ENCODE measurements around the gene RAD18.

The RAD18 gene

GRCh38 chr3:8963137-8963853 is at the start of gene RAD18:
Gene RAD18 (minus strand): TSS chr3:8963472. CDS start chr3:8963385, 87 bp downstream.
- DNase-seq: peak; percentile 92

DNA sequence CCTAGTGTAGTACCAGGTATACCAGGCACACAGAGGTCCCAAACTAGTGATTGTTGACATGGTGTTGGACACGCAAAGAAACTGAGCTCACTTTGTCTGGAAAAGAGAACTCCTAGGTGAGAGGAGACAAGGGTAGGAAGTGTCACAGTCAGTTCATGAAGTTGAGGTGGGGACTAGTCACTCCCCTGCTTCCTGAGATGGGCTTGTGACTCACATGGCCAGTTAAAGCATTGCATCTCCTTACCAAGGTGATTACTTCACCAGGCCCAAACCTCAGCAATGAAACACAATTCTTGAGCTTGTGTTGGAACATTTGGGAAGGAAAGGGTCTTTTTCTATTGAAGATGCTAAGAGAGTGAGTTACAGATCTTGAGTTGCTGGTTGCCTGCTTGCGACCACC is 49.2 kb upstream of the RAD18 start:
- no peak for DNase-seq

DNA sequence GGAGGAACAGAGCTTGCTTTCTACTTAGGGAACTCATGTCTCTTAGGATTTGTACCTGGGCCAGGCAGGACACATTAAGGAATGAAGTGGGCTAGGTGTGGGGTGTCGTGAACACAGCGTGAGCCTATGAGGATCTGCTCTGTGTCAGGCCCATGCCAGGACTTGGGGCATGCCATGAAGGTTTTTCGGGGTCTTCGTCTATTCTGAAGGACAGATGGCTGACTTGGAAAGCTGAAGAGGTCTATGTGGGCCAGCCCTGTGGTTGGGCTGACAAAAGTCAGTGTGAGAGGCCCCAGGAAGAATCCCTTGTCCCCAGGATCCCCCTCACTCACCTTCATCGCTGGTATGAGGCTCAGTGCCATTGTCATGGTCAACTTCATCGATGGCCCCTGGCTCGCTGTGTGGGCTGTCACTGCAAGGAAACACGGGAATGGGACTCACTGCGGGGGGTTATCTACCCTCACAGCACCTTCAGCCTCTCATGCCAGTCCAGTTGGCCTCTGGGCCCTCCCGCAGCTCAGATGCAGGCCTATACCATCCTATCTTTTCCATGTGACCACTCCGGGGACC is 46.8 kb upstream of the RAD18 start:
- no peak for DNase-seq

DNA sequence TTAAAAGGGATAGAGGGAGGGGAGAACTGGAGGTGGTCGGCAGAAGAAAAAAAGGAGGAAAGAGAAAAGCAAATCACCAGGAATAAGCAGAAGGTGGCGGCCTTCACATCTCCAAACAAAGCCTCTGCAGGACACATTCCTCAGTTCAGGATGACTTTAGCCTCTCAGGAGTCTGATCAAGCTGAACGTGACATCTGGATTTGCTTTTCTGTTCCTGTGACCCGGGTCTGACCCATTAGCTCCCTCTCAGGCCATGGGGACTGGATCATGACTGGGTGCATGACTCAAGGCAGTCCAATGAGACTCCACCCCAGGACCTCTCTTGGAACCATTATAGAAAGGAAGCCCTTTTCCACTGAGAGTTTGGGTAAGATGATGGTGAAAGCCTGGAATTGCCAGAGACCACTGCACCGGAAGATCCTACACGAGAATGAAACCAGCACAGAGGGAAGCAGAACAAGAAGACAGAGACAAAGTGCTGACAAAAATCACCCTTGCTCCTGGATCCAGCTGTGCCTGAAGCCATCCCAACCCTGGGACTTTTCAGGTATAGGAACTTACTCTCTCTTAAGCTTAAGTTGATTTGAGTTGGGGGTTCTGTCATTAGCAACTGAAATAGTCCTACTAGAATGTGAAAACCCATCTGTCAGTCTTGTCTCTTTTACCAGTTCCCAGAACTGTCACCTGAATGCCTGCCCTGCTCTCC is 45.4 kb upstream of the RAD18 start:
- no peak for DNase-seq

DNA sequence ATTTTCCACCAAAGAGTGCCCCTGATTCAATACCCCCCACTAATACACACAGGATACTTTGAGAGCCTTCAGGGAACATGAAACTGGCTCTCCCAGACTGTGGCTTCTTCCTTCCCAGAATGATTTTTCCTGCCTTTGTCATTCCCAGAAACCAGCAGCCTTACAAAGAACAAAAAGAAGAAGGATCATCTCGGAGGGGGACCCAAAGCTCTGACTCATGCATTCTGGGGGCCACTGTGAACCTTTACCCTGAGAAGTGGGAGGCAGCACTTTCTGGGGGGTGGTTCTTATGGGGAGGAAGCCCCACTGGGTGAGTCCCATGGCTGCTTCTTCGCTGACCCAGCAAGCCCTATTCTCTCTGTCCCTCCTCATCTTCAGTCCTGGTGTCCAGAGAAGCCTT is 44.7 kb upstream of the RAD18 start:
- no peak for DNase-seq

- no peak for DNase-seq
Measured at GRCh38 chr3:9007213-9007612, 43.9 kb upstream of the RAD18 start.

DNA sequence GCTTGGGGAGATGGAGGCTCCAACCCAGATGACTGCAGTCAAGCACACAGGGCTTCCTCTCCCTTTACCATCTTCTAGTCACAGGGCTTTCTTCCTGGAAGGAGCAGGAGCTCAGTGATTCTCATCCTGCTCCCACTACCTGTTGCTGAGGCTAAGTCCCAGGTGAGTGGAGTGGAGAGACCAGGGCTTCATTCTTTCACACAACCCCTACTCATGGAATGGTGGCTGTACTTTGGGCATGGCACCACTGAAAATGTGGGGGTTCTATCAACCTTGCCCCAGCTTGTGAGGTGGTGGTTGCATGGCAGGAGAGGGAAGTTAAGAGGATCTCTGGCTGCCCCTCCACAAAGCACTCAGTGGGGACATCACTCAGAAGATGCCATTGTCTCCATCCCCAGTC is 36.8 kb upstream of the RAD18 start:
- no peak for DNase-seq

GRCh38 chr3:8997151-8997550 is 33.9 kb upstream of the RAD18 start:
- DNase-seq: no peak

- DNase-seq: peak; percentile 45
Measured at GRCh38 chr3:8996681-8997121, 33.4 kb upstream of the RAD18 start.

GRCh38 chr3:8996216-8996615 is 32.9 kb upstream of the RAD18 start:
- DNase-seq: no peak

DNA sequence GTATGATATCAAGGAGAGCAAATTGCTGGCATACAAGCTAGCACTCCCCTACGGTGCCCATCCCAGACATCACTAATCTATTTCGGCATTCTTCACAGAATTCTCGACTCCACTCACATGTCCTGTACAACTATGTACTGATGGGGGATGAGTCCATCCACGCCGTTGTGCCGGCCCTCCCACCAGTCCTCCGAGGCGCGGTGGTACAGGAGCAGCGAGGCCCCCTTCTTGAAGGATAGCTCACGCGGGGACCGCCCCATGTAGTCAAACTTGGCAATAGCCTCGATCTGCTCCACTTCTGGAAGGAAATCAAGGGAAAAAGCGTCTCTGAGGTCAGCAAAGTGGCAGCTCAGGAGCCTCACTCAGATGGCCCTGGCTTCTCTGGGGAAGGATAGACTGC is 31.0 kb upstream of the RAD18 start:
- no peak for DNase-seq

GRCh38 chr3:8993331-8993730 is 30.1 kb upstream of the RAD18 start:
- DNase-seq: no peak

DNA sequence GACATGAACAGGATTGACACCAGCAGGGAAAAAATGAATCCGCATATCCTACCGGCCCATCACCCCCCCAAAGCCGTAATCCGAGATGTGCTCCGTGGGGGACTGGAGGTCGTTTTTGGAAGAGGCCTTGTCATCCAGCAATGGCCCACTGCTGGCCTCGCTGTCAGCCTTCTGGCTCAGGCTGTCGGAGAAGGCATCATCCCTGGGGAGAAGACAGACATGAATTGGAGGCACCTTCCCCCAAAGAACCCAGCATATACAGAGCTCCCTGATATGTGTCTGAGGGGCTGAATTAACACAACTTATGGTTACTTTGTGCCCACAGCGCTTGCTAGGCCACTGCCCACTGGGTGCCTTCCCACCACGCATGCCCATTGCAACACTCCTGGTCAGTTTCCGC is 29.6 kb upstream of the RAD18 start:
- no peak for DNase-seq

- no peak for DNase-seq
Measured at GRCh38 chr3:8992199-8992598, 28.9 kb upstream of the RAD18 start.

GRCh38 chr3:8990266-8991215 is 27.3 kb upstream of the RAD18 start:
- peak; percentile 81 for DNase-seq

GRCh38 chr3:8988791-8989558 is 25.7 kb upstream of the RAD18 start:
- DNase-seq: no peak

DNA sequence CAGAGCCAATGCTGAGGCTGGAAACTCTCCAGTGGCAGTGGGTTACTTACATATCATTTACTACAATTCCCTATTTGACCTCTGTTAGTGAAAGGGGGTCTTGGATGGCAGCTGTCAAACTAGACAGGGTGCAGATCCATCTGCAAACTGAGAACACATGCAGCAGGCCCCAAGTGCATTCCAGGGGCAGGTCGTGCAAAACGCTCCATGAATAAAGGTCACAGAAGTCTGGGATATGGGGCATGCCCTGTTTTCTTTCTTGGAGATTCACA is 25.0 kb upstream of the RAD18 start:
- DNase-seq: no peak

GRCh38 chr3:8987645-8988383 is 24.5 kb upstream of the RAD18 start:
- DNase-seq: peak; percentile 41

DNA sequence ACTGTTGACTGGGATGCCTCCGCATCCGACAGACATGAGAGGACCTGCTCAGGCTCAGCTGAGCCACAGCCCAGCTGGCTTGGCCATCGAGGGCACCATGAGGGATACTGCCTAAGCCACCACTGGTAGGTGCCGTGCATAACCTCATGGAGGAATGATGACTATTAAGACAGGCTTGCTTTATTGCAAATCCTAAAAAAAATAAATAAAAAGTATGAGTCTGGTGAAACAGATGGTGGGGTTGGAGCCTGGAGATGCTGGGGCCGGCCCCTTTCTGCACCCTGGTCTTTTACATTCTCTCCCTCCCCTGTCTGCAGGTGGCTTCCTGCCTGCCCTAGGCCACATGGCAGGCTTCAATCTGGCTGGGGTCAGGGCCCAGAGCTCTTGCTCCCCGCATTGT is 24.0 kb upstream of the RAD18 start:
- peak; percentile 45 for DNase-seq

GRCh38 chr3:8986741-8987140 is 23.5 kb upstream of the RAD18 start:
- no peak for DNase-seq

- no peak for DNase-seq
Measured at GRCh38 chr3:8985876-8986275, 22.6 kb upstream of the RAD18 start.

DNA sequence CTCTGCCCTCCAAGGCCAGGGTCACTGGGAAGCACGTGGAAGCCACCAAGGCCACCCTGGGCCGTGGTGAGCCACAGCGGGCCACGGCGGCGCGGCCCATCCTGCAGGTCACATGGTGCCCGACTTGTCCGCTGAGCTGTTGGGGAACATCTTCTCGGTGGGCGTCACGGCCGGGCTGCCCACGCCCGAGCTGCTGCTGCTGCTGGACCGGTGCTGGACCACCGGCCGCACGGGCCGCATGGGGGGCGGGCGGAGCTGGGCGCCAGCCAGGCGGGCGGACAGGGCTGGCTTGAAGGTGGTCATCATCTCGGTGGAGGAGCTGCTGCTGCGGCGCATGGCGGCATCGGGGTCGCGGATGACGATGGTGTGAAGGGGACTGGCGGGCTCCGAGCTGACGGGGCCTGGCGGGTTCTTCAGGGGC is 22.1 kb upstream of the RAD18 start:
- no peak for DNase-seq
